ENCODE data around the gene NUP155.
A peak's percentile ranks its signal among the peaks of the same experiment; 100 is the strongest.
"Not testable (repeated sequence)": the region's sequence is repeated elsewhere in the genome, so short reads cannot be mapped to it uniquely, and the experiment has no call there.

Gene NUP155

GRCh38 chr5:37283214-37283820 lies 87.6 kb downstream of the NUP155 start:
- H3K4me3 ChIP-seq (ENCODE audit: low read depth, low read length) = no peak overlapping the region
- TF ChIP-seq CTCF (IDR thresholded peaks at IDR 0.05; ENCODE audit: low read depth, low read length) = no peak
- in situ Hi-C loops (cut with HindIII; ENCODE audit: low sequenced_read_pairs) = no loop called here
- DNase-seq (ENCODE audit: low read depth, low spot score) = no peak

GRCh38 chr5:37275511-37275910 lies 95.4 kb downstream of the NUP155 start:
- no peak for TF ChIP-seq CTCF (IDR thresholded peaks at IDR 0.05; ENCODE audit: low read depth, low read length)
- no peak overlapping the region for H3K4me3 ChIP-seq (ENCODE audit: low read depth, low read length)
- no peak for DNase-seq (ENCODE audit: low read depth, low spot score)
- in situ Hi-C loops (cut with HindIII; ENCODE audit: low sequenced_read_pairs) = no loop called here

DNA sequence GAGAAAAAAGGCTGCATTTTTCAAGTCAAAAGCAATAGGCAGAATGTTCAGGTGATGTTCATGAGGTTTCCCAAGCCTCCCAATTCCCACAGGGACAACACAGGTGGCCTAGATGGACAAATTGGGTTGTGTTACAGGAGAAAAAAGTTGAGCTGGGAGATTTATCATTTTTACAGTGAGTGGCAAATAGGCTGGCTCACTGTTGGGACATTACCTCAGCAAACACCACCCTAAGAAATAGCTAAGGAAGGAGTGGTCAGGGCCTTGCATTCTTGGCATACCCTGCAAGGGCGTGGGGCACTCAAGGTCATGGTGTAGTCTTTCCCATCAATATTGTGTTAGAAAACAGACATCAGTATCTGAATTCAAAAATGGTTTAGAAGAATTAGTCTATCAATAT lies 98.4 kb downstream of the NUP155 start:
- no peak overlapping the region for H3K4me3 ChIP-seq (ENCODE audit: low read depth, low read length)
- no peak for TF ChIP-seq CTCF (IDR thresholded peaks at IDR 0.05; ENCODE audit: low read depth, low read length)
- DNase-seq (ENCODE audit: low read depth, low spot score) = peak; percentile 29
- in situ Hi-C loops (cut with HindIII; ENCODE audit: low sequenced_read_pairs) = no loop called here

DNA sequence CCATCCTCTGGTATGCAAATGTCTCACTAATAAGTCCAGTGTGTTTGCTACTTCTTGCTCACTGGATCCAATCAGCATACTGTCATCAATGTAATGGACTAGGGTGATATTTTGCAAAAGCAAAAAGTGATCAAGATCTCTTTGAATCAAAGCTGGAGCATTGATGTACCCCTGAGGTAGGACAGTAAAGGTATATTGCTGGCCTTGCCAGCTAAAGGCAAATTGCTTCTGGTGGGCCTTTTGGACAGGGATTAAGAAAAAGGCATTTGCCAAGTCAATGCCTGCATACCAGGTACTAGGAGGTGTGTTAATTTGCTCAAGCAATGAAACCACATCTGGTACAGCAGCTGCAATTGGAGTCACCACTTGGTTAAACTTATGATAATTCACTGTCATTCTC lies 102.8 kb downstream of the NUP155 start:
- DNase-seq (ENCODE audit: low read depth, low spot score); H3K4me3 ChIP-seq (ENCODE audit: low read depth, low read length); in situ Hi-C loops (cut with HindIII; ENCODE audit: low sequenced_read_pairs): not testable (repeated sequence)

- in situ Hi-C loops (cut with HindIII; ENCODE audit: low sequenced_read_pairs) = no loop called here
- TF ChIP-seq CTCF (IDR thresholded peaks at IDR 0.05; ENCODE audit: low read depth, low read length) = no peak
- H3K4me3 ChIP-seq (ENCODE audit: low read depth, low read length) = no peak overlapping the region
- DNase-seq (ENCODE audit: low read depth, low spot score) = no peak
Measured at GRCh38 chr5:37255774-37256358, 115.0 kb downstream of the NUP155 start.

- H3K4me3 ChIP-seq (ENCODE audit: low read depth, low read length) = no peak overlapping the region
- no peak for DNase-seq (ENCODE audit: low read depth, low spot score)
- in situ Hi-C loops (cut with HindIII; ENCODE audit: low sequenced_read_pairs) = no loop called here
- TF ChIP-seq CTCF (IDR thresholded peaks at IDR 0.05; ENCODE audit: low read depth, low read length) = no peak
Measured at GRCh38 chr5:37254581-37254980, 116.3 kb downstream of the NUP155 start.

DNA sequence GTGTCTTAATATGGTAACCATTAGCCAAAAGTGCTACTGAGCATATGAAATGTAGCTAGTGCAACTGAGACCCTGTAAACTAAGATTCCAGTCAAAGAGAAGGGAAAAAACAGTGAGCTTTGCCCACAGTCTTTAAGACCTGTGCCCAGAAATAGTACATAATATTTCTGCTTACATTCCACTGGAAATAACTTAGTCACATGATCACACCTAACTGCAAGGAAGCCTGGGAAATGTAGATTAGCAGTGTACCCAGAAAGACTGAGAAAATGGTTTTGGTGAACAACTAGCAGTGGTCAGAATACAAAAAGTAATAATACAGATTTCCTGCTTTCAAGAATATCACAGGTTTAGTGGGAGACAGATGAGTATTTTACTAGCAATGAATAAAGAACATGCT lies 119.2 kb downstream of the NUP155 start:
- no peak for DNase-seq (ENCODE audit: low read depth, low spot score)
- no peak for TF ChIP-seq CTCF (IDR thresholded peaks at IDR 0.05; ENCODE audit: low read depth, low read length)
- no peak overlapping the region for H3K4me3 ChIP-seq (ENCODE audit: low read depth, low read length)
- in situ Hi-C loops (cut with HindIII; ENCODE audit: low sequenced_read_pairs) = no loop called here
